D341Med (cell line): ENCODE measurements around the gene CYP1B1.
"Not testable (repeated sequence)": the region's sequence is repeated elsewhere in the genome, so short reads cannot be mapped to it uniquely, and the experiment has no call there.

ENCODE experiments used
- DNase-seq: peaks from one replicate; pipeline ENCODE4 v3.0.0; 2012; ENCODE audit warnings: low spot score

CYP1B1 gene

DNA sequence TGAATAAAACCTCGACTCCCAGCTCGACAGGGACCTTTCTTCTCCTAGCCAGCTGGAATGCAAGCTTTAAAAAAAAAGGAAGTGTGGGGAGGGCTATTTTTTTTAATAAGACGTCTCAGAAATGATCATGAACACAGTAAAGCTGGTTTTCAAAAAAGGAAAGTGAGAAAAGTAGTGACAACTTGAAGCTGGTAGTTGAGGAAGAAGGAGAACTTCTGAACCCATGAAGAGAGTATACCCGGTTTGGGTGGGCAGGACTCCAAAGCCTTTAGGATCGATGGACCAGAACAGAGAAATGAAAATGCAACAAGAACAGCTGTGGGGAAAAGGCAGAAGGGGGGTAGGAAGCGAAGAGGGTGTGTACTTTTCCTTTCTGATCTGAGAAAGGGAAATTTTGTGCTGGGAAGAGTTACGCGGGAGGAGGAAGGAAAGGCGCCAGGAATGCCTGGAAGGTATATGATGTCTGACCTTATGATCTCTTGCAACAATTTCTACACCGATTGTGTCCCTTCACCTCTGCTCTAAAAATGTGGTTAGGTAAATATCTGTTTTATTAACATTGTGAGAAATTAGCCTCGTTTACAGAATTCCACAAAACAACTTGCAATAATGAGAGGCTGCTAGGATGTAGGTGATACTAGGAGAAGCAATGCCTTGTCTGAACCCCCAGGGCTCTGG lies 22.6 kb upstream of the CYP1B1 start:
- DNase-seq = no peak

DNA sequence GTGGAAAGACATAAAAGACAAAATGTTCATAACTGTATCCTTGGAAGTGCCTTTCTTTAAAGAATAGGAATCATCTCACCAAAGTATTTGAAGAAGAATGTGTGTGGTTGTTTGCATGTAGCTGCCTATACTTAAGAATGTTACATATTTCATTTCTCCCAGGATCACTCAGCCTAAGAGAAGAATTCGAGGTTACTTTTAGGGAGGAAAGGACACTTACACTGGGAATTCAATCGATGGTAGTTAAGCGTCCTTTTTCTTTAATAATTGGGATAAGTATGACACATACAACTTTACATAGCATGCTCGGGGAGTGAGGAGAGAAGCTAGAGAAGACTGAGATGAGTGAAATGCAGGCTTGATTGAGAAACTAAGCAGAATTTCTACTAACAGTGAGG lies 22.0 kb upstream of the CYP1B1 start:
- no peak for DNase-seq

- DNase-seq = no peak
Measured at GRCh38 chr2:38097258-38097987, 21.5 kb upstream of the CYP1B1 start.

- DNase-seq = no peak
Measured at GRCh38 chr2:38095996-38096861, 20.3 kb upstream of the CYP1B1 start.

- DNase-seq = no peak
Measured at GRCh38 chr2:38095079-38095995, 19.4 kb upstream of the CYP1B1 start.

DNA sequence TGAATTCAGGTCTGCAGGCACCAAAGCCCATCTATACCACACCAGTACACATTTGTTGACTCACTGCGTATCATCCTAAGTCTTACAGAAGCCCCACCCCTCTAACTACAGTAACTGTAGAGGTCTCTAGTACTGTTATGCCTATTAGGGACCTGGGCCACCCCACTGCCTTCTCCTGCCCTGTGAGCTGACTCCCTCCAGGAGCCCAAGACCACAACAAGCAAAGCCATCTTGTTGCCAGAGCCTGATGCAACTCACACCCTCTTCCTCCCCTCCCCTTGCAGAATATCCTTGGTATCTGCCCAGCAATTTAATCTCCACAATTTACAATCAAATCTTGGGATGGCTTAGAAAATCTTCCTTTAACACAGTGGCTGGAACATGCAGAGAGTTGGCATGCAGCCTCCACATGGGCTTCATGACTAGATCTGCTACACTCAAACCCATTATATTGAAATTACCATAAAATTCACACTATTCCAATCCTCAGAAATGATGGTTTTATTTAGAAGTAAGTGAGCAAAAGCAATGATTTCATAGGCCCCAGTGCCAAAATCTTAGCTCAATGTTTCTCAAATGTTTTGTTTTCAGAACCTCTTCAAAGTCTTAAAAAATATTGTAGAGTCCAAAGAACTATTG lies 17.7 kb upstream of the CYP1B1 start:
- no peak for DNase-seq

GRCh38 chr2:38092196-38092902 lies 16.4 kb upstream of the CYP1B1 start:
- DNase-seq = no peak

DNA sequence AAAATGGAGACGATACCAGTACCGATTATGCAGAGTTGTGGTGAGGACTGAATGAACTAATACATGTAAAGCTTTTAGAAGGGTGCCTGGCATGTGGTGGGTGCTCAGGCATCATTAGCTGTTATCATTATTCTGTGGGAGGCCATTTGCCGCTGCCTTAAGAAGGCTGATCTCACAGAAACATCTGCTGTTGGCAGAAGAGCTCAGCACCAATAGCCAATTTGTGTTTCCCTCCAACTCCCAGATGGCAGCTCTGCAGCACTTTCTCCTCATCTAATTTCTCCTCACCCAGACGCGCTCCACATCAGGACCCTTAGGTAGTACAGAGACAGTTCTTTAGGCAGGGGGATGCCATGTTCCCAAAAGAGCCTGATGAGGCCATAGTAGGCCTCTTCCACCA lies 15.8 kb upstream of the CYP1B1 start:
- peak; percentile 68 for DNase-seq

- no peak for DNase-seq
Measured at GRCh38 chr2:38090928-38091327, 15.0 kb upstream of the CYP1B1 start.

DNA sequence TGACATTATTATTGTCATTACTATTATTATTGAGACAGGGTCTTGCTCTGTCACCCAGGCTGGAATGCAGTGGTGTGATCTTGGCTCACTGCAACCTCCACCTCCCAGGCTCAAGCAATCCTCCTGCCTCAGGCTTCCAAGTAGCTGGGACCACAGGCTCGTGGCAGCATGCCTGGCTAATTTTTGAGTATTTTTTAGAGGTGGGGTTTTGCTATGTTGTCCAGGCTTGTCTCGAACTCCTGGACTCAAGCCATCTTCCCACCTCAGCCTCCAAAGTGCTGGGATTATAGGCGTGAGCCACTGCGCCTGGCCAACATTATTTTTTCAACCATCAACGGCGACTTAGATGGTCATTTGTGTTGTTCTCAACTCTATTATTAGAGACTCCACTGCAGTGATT lies 14.3 kb upstream of the CYP1B1 start:
- not testable (repeated sequence) for DNase-seq

DNA sequence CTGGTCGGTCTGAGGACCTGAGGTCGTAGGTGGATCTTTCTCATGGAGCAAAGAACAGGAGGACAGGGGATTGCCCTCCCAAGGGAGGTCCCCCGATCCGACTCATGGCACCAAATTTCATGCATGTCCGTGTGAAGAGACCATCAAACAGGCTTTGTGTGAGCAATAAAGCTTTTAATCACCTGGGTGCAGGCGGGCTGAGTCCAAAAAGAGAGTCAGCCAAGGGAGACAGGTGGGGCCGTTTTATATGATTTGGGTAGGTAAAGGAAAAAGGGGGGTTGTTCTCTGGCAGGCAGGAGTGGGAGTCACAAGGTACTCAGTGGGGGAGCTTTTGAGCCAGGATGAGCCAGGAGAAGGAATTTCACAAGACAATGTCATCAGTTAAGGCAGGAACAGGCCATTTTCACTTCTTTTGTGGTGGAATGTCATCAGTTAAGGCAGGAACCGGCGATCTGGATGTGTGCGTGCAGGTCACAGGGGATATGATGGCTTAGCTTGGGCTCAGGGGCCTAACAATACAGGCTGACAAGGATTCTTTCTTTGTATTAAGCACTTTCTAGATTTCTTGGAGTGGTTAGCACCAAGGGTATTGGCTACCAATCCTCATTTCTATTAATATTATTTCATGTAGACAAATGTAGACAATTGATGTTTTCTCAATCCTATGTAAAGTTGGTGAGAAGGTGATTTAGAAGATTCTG lies 10.2 kb upstream of the CYP1B1 start:
- DNase-seq = not testable (repeated sequence)

- DNase-seq = not testable (repeated sequence)
Measured at GRCh38 chr2:38084556-38084955, 8.6 kb upstream of the CYP1B1 start.

DNA sequence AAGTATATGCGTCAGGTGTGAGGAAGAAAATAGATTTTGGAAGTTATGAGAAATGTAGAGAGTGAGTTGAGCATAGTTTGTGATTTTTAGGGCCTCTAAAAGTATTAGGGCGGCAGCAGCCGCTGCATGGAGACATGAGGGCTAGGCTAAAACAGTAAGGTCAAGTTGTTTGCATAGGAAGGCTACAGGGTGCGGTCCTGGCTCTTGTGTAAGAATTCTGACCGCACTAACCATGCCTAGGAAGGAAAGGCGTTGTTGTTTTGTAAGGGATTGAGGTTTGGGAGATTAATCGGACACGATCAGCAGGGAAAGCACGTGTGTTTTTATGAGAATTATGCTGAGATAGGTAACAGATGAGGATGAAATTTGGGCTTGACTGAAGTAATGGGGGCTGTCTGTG lies 6.8 kb upstream of the CYP1B1 start:
- not testable (repeated sequence) for DNase-seq

DNA sequence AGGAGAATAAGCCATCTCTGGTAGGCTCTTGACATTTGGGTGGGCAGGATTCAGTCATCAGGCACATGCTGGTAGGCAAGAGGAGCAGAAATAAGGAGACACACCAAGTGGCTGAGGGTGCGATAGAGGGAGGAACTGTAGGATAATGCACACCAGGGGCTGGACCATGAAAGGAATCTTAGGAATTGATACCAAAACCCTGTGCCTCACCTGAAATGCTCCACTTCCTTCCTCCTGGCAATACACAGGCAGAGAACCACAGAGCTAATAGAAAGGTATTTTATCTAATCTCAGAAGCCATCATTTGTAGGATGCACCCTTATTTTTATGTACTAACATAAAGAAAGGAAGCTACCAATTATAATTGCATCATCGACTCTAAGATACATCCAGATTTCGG lies 4.4 kb upstream of the CYP1B1 start:
- no peak for DNase-seq

DNA sequence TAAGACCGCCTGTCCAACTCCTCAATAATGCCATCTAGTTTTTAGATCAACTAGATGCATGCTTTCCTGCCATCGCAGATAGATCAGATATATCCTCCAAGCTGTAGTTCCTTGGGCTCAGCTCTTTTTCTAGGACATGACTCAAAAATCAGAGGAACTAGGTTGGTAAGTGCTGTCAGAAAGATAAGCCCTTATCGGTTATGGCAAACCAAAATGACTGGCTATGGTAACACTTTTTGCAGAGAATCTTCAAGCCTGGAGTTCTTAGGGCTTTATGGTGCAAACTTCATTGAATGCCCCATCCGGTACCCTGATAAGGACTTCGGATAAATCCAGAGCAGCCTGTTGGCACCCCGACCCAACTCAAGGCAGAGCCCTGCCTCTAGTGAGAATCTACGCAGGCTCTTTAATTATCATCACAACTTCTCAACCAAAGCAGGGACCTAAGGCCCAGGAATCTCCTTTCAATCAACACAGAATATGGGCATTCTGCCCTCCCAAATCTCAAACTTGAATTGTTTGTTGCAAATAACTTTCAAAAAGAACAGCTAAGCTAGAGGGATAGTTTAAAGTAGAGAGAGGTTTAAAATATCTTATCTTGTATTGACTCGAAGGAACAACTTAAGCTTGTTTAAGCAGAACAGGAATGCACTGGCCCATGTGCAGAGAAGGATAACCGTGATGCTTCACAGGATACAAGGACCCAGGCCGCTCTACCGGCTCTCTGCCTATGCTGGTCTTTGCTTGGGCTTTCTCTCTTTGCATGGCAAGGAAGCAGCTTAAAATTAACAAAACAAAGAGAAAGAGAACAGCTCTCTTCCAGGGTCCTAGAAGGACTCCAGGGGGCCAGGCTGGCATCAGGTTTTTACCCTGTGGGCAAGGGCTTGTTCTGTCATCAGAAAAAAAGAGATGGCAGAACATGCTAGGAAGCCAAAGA lies 3.4 kb upstream of the CYP1B1 start:
- no peak for DNase-seq

DNA sequence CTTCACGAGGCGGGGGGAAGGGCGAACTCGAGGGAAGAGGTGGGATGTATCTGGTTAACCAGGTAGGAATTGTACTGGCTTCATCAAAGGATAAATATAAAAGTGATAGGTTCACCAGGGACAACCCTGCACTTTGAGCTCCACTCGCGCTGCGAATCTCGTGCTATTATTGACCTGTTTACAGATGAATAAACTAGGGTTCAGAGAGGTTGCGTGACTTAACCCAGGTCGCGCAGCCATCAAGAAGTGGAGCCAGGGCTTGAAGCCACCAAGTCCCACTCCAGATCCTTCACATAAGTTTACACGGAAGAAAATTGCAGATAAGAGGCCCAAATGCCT lies 1.4 kb upstream of the CYP1B1 start:
- no peak for DNase-seq

GRCh38 chr2:38076710-38077430 lies 919 bp upstream of the CYP1B1 start:
- DNase-seq = peak; percentile 90

- peak; percentile 86 for DNase-seq
Measured at GRCh38 chr2:38076152-38076709, 280 bp upstream of the CYP1B1 start.
